GM20000 (cell line): ENCODE results near the gene SOX14.

ENCODE experiments used
- DNase-seq: peaks from one replicate; pipeline ENCODE4 v3.0.0; 2012; ENCODE audit warnings: low spot score
- TF ChIP-seq, protein P1 (sequence below): IDR thresholded peaks from 2 replicates; pipeline ENCODE4 v1.5.1; 2012; ENCODE audit warnings: mild to moderate bottlenecking, control low read depth; ENCODE audit errors: extremely low read depth, missing control alignments

SOX14 gene

DNA sequence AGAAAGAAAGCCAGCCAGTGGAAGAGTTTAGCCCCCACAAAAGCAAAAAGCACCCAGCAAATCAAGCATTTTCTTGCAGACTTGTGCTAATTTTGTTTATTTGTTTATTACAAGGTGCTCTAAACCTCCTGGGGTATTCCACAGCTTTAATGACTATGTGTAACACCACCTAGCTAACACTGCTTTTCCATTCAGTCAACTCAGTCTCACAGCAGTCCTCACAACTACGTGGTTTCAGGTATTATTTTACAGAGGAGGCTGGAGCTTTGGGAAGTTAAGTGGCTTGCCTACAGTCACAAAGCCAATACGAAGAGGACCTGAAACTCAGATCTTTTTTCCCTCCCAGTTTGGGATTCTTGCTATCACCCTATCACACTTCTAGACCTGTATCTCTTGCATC lies 14.8 kb downstream of the SOX14 start:
- DNase-seq, result no peak
- TF ChIP-seq, protein P1, sequence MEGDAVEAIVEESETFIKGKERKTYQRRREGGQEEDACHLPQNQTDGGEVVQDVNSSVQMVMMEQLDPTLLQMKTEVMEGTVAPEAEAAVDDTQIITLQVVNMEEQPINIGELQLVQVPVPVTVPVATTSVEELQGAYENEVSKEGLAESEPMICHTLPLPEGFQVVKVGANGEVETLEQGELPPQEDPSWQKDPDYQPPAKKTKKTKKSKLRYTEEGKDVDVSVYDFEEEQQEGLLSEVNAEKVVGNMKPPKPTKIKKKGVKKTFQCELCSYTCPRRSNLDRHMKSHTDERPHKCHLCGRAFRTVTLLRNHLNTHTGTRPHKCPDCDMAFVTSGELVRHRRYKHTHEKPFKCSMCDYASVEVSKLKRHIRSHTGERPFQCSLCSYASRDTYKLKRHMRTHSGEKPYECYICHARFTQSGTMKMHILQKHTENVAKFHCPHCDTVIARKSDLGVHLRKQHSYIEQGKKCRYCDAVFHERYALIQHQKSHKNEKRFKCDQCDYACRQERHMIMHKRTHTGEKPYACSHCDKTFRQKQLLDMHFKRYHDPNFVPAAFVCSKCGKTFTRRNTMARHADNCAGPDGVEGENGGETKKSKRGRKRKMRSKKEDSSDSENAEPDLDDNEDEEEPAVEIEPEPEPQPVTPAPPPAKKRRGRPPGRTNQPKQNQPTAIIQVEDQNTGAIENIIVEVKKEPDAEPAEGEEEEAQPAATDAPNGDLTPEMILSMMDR, result no peak

DNA sequence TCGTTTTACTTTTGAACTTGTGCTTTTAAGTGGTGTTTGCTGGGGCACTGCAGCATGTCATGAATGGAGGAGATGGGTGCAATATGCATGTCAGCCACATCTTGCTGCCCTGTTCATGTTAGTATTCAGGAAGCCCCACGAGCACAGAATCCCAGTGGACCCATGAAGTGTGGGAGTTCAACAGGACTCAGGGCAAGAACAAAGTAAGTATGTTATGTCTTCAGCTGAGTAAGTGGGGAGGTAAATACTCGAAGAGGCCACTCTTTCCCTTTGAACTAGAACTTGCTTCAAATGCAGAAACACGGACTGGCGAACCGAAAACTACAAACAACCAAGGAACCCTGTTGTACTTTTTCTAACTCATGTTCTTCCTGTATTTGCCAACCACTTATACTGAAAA lies 23.4 kb downstream of the SOX14 start:
- no peak for DNase-seq
- TF ChIP-seq, protein P1, result no peak

DNA sequence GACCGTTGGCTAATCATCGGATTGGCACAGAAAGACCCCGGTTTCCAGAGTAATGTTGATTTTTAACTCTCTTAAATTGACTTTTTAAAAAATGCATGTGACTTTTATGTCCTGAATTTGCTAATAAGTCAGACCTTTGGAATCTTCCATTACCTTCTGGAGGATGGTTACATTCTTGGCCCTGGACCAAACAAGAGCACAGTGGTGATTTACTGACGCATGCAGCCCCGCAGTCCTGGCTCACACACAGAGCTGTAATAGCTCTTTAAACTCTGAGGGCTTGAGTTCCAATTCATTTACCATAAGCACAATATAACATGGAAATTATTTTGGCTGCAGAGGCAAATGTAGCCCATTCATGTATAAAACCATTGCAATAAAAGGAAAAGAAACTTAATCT lies 25.1 kb downstream of the SOX14 start:
- no peak for DNase-seq
- TF ChIP-seq, protein P1, result no peak

DNA sequence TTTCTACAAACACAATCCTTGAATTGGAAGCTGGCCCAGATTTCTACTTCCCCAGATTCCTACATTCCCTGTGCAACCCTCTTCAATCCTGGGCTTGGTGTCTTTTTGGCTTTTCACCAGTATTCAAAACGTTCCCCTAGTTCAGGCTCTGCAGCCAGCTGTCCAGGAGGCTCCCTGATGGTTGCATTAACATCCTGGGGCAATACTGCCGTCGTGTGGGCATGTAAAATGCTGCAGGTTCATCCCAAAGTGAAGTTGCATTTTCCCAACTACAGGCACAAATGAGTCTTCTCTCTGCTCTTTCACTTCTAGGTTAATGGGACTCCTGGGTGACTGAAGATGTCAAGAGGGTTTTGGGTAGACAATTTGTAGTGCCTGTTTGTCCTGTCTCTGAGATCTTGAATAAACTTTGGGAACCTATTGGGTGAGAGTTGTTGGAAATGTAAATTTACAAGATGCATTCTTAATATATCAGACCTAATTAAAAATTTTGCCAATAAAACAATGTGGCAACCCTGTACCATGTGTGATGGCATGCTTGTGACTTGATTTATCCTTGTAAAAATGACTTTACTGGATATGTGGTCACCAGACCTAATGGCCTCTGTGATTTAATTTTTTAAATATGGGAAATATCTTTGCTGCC lies 28.6 kb downstream of the SOX14 start:
- TF ChIP-seq, protein P1, result peak; percentile 50
- peak; percentile 23 for DNase-seq

DNA sequence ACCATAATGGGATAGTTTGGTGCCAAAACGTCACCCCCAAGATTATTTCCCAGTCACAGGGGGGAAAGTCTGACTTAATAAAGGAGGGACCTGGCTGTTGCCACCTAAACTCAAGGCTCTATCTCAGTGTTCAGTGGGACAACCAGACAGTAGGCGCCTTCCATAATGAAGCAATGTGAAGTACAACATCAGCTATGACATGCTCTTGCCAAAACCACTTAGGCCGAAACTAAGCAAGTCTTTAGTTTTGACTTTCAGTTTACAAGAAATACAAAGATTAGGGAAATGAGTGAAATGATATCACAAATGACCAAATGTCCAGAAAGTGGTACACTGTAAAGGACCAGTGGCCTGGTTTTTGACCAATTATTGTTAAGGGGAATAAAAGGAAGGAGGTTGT lies 32.9 kb downstream of the SOX14 start:
- TF ChIP-seq, protein P1, result no peak

DNA sequence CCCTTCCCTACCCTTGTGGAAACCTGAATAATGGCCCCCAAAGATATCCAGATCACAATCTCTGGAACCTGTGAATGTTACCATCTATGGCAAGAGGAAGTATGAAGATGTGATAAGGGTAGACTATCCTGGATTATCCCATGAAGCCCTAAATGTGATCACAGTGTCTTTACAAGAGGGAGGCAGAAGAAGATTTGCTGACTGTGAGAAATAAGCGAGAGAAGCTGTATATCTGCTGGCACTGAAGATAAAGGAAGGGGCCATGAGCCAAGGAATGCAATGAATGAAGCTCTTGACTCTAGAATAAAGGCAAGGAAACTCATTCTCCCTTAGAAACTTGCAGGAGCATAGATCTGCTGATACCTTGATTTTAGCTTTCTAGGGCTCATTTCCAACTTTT lies 39.1 kb downstream of the SOX14 start:
- TF ChIP-seq, protein P1, result no peak

More for the DNA sequence above, 32.9 kb downstream of the SOX14 start:
- no peak for DNase-seq

DNA sequence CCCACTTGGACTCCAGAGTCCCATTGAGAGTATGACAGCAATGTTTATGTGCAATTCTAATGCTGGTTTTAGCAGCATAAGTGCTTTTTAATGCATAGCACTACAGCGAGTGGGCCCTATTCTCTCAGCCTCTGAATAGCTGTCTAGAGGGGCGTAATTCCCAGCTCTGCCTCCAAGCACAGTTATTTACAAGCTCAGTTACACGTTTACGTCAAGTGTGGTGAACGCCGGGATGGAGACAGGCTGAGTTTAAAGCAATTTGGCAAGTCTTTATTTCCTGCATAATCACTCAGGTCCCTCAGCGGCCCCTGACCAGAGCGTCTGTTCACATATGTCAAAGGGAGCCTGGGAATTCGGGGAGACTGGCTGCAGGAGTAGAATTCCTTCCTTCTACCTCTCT lies 43.9 kb downstream of the SOX14 start:
- DNase-seq, result no peak
- TF ChIP-seq, protein P1, result no peak

More for the DNA sequence above, 39.1 kb downstream of the SOX14 start:
- DNase-seq, result no peak
